SK-N-SH (cell line): ENCODE measurements around the gene KLHDC9. TPM values are rescaled to one million over a fixed set of nuclear protein-coding genes. Genes with fewer than 3 reads are reported as not detected.

Experiments used
- CTCF ChIA-PET: fragments of 300-600, 350-600 bp; formaldehyde crosslinking; extraction: SDS; loops from one replicate; lab custom pipeline; 2021; lab: Yijun Ruan, JAX
- POLR2A ChIA-PET: fragments of 350-600 bp; sonication (Branson Sonifier 250); formaldehyde crosslinking; extraction: SDS; loops from one replicate; lab custom pipeline; 2020; ENCODE audit warnings: antibody characterized with exemption, inconsistent platforms; lab: Yijun Ruan, JAX
- DNase-seq: peaks from one replicate; pipeline ENCODE4 v3.0.0; 2012
- H2AFZ ChIP-seq: fragments of 200-600 bp; sonication (generic); 2 replicates; pipeline ENCODE4 v1.8.1; 2016; ENCODE audit warnings: antibody characterized with exemption, mild to moderate bottlenecking, low read depth
- H3F3A ChIP-seq: fragments of 200-600 bp; sonication (generic); replicated peaks from 2 replicates; pipeline ENCODE3; 2016; ENCODE audit warnings: antibody characterized with exemption, mild to moderate bottlenecking; ENCODE audit not compliant: insufficient read depth
- H3K27ac ChIP-seq, 2 experiments: fragments of 200-500 bp in 1 of 2; fragments of 200-600 bp in 1 of 2; sonication (Bioruptor generic) in 1 of 2; sonication (generic), shearing (Covaris generic) in 1 of 2; 2 replicates each; pipeline versions ENCODE4 v1.5.1 to v1.6.1; 2014 to 2016; ENCODE audit warnings: low read depth in 2 of 2, inconsistent platforms in 1 of 2, low read length in 1 of 2, mild to moderate bottlenecking in 1 of 2, mixed read lengths in 1 of 2
- H3K27me3 ChIP-seq: fragments of 200-600 bp; sonication (generic), shearing (Covaris generic); 2 replicates; pipeline ENCODE4 v1.6.1; 2016; ENCODE audit warnings: mixed run types; ENCODE audit not compliant: insufficient read depth
- H3K36me3 ChIP-seq, 2 experiments: fragments of 200-500 bp in 1 of 2; fragments of 200-600 bp in 1 of 2; sonication (Bioruptor generic) in 1 of 2; sonication (generic) in 1 of 2; replicated peaks in 1 of 2; 2 replicates each; pipeline versions ENCODE3 to v1.5.1; 2014 to 2016; ENCODE audit warnings: low read length in 1 of 2, mild to moderate bottlenecking in 1 of 2; ENCODE audit not compliant: insufficient read depth in 2 of 2, control insufficient read depth in 1 of 2
- H3K4me1 ChIP-seq, 2 experiments: fragments of 200-500 bp in 1 of 2; fragments of 200-600 bp in 1 of 2; sonication (Bioruptor generic) in 1 of 2; sonication (generic), shearing (Covaris generic) in 1 of 2; 2 replicates each; pipeline versions ENCODE4 v1.5.1 to v1.6.1; 2014 to 2016; ENCODE audit warnings: low read depth in 1 of 2, low read length in 1 of 2, mixed run types in 1 of 2; ENCODE audit not compliant: insufficient read depth in 2 of 2, control insufficient read depth in 1 of 2
- H3K4me2 ChIP-seq: fragments of 200-600 bp; sonication (generic), shearing (Covaris generic); 2 replicates; pipeline ENCODE4 v1.6.1; 2017; ENCODE audit warnings: mixed run types
- H3K4me3 ChIP-seq, 2 experiments: fragments of 200-500 bp in 1 of 2; fragments of 200-600 bp in 1 of 2; sonication (Bioruptor generic) in 1 of 2; sonication (generic), shearing (Covaris generic) in 1 of 2; 2 replicates each; pipeline versions ENCODE4 v1.5.1 to v1.8.1; 2014 to 2016; ENCODE audit warnings: low read depth in 2 of 2, inconsistent platforms in 1 of 2, low read length in 1 of 2, mild to moderate bottlenecking in 1 of 2, mixed read lengths in 1 of 2, moderate library complexity in 1 of 2
- H3K79me2 ChIP-seq: fragments of 200-600 bp; sonication (generic); 2 replicates; pipeline ENCODE4 v1.8.1; 2017; ENCODE audit warnings: mild to moderate bottlenecking; ENCODE audit not compliant: insufficient read depth
- H3K9ac ChIP-seq: fragments of 200-600 bp; sonication (generic); 2 replicates; pipeline ENCODE4 v1.6.1; 2017; ENCODE audit warnings: mixed run types
- H3K9me2 ChIP-seq: fragments of 200-600 bp; sonication (generic); 2 replicates; pipeline ENCODE4 v1.6.1; 2017; ENCODE audit warnings: mixed run types
- H3K9me3 ChIP-seq: fragments of 200-600 bp; sonication (generic); 2 replicates; pipeline ENCODE4 v1.6.1; 2017; ENCODE audit warnings: mixed run types, mild to moderate bottlenecking, moderate library complexity
- H4K20me1 ChIP-seq: fragments of 200-600 bp; sonication (generic); 2 replicates; pipeline ENCODE4 v1.6.1; 2017; ENCODE audit warnings: mild to moderate bottlenecking, mixed run types; ENCODE audit not compliant: insufficient read depth
- CHD2 ChIP-seq: fragments of 150-350 bp; IDR thresholded peaks from 2 replicates; pipeline ENCODE4 v1.6.1; 2018; ENCODE audit warnings: low read length; ENCODE audit not compliant: partially characterized antibody
- EZH2phosphoT487 ChIP-seq: fragments of 200-600 bp; sonication (generic); IDR thresholded peaks from 2 replicates; pipeline ENCODE4 v1.6.1; 2017; ENCODE audit warnings: low read depth, mixed run types, mild to moderate bottlenecking, antibody characterized with exemption, moderate library complexity, borderline replicate concordance
- MEF2A ChIP-seq: IDR thresholded peaks from 2 replicates; pipeline ENCODE4 v1.4.0; 2012; ENCODE audit warnings: low read depth, borderline replicate concordance
- MXI1 ChIP-seq: IDR thresholded peaks from 2 replicates; pipeline ENCODE4 v1.6.1; 2012; ENCODE audit warnings: mild to moderate bottlenecking, low read depth, low read length, improper control_type of control experiment
- POLR2AphosphoS5 ChIP-seq: IDR thresholded peaks from 2 replicates; pipeline ENCODE4 v1.6.1; 2012; ENCODE audit warnings: low read depth, low read length
- RAD21 ChIP-seq: IDR thresholded peaks from 2 replicates; pipeline ENCODE4 v1.6.1; 2012; ENCODE audit warnings: mild to moderate bottlenecking, low read length
- RFX5 ChIP-seq: IDR thresholded peaks from 2 replicates; pipeline ENCODE4 v1.6.1; 2012; ENCODE audit warnings: mild to moderate bottlenecking, improper control_type of control experiment, low read length
- SMC3 ChIP-seq: IDR thresholded peaks from 2 replicates; pipeline ENCODE4 v1.6.1; 2012; ENCODE audit warnings: low read depth, low read length, improper control_type of control experiment
- YY1 ChIP-seq: IDR thresholded peaks from 2 replicates; pipeline ENCODE4 v1.4.0; 2012; ENCODE audit warnings: low read depth, mild to moderate bottlenecking
- whole genome bisulfite sequencing: methylation state at CpG from one replicate; pipeline ENCODE4 v1.1.6; 2017; ENCODE audit warnings: low lambda C conversion rate; 5-methylcytosine and 5-hydroxymethylcytosine counted together
- polyA plus RNA-seq, 3 experiments: library from polyadenylated mRNA; depleted of rRNA; stranded (reverse); fragments of >200 nt; gene quantifications; 2 replicates each; pipeline ENCODE4 v1.2.3, GENCODE V29; 2012
- TF ChIP-seq, protein P1 (sequence below): fragments of 200-600 bp; sonication (generic); IDR thresholded peaks from 2 replicates; pipeline ENCODE4 v1.6.1; 2017; ENCODE audit warnings: antibody characterized with exemption, mild to moderate bottlenecking, moderate library complexity
- TF ChIP-seq, protein P2 (sequence below): IDR thresholded peaks from 2 replicates; pipeline ENCODE4 v1.6.1; 2012; ENCODE audit warnings: mild to moderate bottlenecking, low read depth, low read length, moderate library complexity
- TF ChIP-seq, protein P3 (sequence below): fragments of 150-350 bp; IDR thresholded peaks from 2 replicates; pipeline ENCODE4 v1.6.1; 2016; ENCODE audit warnings: mild to moderate bottlenecking, low read depth, low read length
- TF ChIP-seq, protein P4 (sequence below): IDR thresholded peaks from 2 replicates; pipeline ENCODE4 v1.4.0; 2012; ENCODE audit warnings: low read depth, borderline replicate concordance

KLHDC9 gene
- polyA plus RNA-seq, 1 of the 3 experiments (the other 2 are of a cell fraction), result 4.7 TPM

DNA sequence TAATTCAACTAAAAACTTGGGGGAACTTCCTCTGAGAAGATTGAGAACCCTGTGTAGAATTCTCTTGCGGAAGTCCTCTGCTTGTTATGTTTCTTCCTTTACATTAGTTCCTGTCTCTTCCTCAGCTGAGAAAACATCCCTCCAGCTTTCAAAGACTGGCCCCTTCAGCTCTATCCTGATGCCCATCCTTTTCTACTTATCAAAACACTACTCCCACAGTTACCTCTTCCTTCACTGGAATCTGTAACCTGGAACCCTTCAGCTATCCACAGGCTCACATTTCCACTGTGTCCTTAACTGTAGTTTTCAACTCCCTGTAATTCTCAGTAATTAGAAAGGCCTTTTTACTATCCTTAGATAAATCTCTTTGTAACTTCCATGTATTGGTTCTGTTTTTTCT, 40.3 kb downstream of the KLHDC9 start:
- H3K27me3 ChIP-seq, result no peaks in the 10 kb centered on the region
- no peak for DNase-seq
- H3K79me2 ChIP-seq, result peaks cover 18% of the 10 kb centered on the region
- H3K4me2 ChIP-seq, result no peak overlapping the region
- H3K4me3 ChIP-seq, result no peak overlapping the region
- 96% methylated on average over 1 of the region's 1 CpG for WGBS
- H3K9ac ChIP-seq, result no peak overlapping the region
- H3K27ac ChIP-seq, result no peak overlapping the region
- TF ChIP-seq MEF2A (no peak), POLR2AphosphoS5 (no peak)
- TF ChIP-seq, protein P1, sequence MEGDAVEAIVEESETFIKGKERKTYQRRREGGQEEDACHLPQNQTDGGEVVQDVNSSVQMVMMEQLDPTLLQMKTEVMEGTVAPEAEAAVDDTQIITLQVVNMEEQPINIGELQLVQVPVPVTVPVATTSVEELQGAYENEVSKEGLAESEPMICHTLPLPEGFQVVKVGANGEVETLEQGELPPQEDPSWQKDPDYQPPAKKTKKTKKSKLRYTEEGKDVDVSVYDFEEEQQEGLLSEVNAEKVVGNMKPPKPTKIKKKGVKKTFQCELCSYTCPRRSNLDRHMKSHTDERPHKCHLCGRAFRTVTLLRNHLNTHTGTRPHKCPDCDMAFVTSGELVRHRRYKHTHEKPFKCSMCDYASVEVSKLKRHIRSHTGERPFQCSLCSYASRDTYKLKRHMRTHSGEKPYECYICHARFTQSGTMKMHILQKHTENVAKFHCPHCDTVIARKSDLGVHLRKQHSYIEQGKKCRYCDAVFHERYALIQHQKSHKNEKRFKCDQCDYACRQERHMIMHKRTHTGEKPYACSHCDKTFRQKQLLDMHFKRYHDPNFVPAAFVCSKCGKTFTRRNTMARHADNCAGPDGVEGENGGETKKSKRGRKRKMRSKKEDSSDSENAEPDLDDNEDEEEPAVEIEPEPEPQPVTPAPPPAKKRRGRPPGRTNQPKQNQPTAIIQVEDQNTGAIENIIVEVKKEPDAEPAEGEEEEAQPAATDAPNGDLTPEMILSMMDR, result no peak
- H3K36me3 ChIP-seq, result no peaks in the 10 kb centered on the region
- ChIA-PET POLR2A (no interaction called here), CTCF (interaction anchor here (0.7 to 2.6 kb wide), 7 partner anchors 16 to 411 kb away, joined by 3 to 15 read pairs (median 6); partner anchors contain the start of genes KLHDC9, PPOX and TSTD1)
- peaks cover 14% of the 10 kb centered on the region for H3F3A ChIP-seq
- peaks cover 0 to 2% of the 10 kb centered on the region in 2 experiments; a peak in 1 of 4 replicates for H3K4me1 ChIP-seq
- no peaks in the 10 kb centered on the region for H3K9me3 ChIP-seq
- no peak overlapping the region for H2AFZ ChIP-seq
- H4K20me1 ChIP-seq, result no peaks in the 10 kb centered on the region
- no peaks in the 10 kb centered on the region for H3K9me2 ChIP-seq

DNA sequence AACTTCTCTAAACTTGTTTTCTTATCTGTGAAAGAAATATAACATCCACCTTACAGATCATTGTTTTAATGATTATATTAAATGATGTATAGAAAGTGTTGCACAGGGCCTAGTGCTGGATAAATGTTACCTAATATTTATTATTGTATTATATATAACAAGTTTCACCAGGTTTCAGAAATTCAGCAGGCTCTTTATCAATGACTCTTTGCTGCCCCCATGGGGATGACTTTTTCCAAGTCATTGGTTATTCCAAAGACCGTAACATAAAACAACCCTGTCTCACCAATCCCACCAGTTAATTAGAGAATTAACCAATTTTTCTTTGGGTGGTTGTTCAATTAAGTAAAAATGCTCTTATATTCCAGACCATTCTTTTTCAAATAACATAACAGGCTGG, 41.6 kb downstream of the KLHDC9 start:
- H3K9me3 ChIP-seq, result no peaks in the 10 kb centered on the region
- no peaks in the 10 kb centered on the region for H3K4me1 ChIP-seq
- no peak overlapping the region for H3K9ac ChIP-seq
- 82% methylated on average over 1 of the region's 1 CpG for WGBS
- no peaks in the 10 kb centered on the region for H4K20me1 ChIP-seq
- no peaks in the 10 kb centered on the region for H3K27me3 ChIP-seq
- H3K4me2 ChIP-seq, result no peak overlapping the region
- POLR2A ChIA-PET, result no interaction called here
- DNase-seq, result peak; percentile 64
- H2AFZ ChIP-seq, result no peak overlapping the region
- TF ChIP-seq, protein P2, sequence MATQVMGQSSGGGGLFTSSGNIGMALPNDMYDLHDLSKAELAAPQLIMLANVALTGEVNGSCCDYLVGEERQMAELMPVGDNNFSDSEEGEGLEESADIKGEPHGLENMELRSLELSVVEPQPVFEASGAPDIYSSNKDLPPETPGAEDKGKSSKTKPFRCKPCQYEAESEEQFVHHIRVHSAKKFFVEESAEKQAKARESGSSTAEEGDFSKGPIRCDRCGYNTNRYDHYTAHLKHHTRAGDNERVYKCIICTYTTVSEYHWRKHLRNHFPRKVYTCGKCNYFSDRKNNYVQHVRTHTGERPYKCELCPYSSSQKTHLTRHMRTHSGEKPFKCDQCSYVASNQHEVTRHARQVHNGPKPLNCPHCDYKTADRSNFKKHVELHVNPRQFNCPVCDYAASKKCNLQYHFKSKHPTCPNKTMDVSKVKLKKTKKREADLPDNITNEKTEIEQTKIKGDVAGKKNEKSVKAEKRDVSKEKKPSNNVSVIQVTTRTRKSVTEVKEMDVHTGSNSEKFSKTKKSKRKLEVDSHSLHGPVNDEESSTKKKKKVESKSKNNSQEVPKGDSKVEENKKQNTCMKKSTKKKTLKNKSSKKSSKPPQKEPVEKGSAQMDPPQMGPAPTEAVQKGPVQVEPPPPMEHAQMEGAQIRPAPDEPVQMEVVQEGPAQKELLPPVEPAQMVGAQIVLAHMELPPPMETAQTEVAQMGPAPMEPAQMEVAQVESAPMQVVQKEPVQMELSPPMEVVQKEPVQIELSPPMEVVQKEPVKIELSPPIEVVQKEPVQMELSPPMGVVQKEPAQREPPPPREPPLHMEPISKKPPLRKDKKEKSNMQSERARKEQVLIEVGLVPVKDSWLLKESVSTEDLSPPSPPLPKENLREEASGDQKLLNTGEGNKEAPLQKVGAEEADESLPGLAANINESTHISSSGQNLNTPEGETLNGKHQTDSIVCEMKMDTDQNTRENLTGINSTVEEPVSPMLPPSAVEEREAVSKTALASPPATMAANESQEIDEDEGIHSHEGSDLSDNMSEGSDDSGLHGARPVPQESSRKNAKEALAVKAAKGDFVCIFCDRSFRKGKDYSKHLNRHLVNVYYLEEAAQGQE, result no peak
- TF ChIP-seq RAD21 (peak; percentile 70), YY1 (no peak), RFX5 (no peak), EZH2phosphoT487 (no peak), CHD2 (no peak), SMC3 (peak; percentile 39), MXI1 (no peak)
- TF ChIP-seq, protein P1, result peak; percentile 71
- TF ChIP-seq, protein P3, sequence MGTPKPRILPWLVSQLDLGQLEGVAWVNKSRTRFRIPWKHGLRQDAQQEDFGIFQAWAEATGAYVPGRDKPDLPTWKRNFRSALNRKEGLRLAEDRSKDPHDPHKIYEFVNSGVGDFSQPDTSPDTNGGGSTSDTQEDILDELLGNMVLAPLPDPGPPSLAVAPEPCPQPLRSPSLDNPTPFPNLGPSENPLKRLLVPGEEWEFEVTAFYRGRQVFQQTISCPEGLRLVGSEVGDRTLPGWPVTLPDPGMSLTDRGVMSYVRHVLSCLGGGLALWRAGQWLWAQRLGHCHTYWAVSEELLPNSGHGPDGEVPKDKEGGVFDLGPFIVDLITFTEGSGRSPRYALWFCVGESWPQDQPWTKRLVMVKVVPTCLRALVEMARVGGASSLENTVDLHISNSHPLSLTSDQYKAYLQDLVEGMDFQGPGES, result no peak
- TF ChIP-seq, protein P4, sequence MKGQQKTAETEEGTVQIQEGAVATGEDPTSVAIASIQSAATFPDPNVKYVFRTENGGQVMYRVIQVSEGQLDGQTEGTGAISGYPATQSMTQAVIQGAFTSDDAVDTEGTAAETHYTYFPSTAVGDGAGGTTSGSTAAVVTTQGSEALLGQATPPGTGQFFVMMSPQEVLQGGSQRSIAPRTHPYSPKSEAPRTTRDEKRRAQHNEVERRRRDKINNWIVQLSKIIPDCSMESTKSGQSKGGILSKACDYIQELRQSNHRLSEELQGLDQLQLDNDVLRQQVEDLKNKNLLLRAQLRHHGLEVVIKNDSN, result no peak
- no peaks in the 10 kb centered on the region for H3K9me2 ChIP-seq
- H3K36me3 ChIP-seq, result no peaks in the 10 kb centered on the region
- peaks cover 11% of the 10 kb centered on the region for H3F3A ChIP-seq
- CTCF ChIA-PET, result interaction anchor here (0.6 to 2.6 kb wide), 10 partner anchors 15 to 170 kb away, joined by 3 to 15 read pairs (median 4); partner anchors contain the start of genes KLHDC9, NIT1, PFDN2 and TSTD1
- H3K79me2 ChIP-seq, result peaks cover 5% of the 10 kb centered on the region
- H3K4me3 ChIP-seq, result no peak overlapping the region
- no peak overlapping the region for H3K27ac ChIP-seq
